Breast epithelium (tissue), 4 donors: ENCODE results near the gene SYNE2. TPM values are rescaled to one million over a fixed set of nuclear protein-coding genes. Genes with fewer than 3 reads are reported as not detected.

Experiments used
- DNase-seq, 2 donors: peaks; one replicate each; pipeline ENCODE4 v3.0.0-alpha.2; 2019; ENCODE audit warnings: low spot score in 2 of 2
- H3K27ac ChIP-seq, 2 donors: fragments of 200-600 bp; sonication (generic) in 1 of 2; one replicate each; pipeline ENCODE4 v1.5.1; 2016 to 2019; ENCODE audit warnings: mild to moderate bottlenecking in 1 of 2
- H3K27me3 ChIP-seq, 2 donors: fragments of 200-600 bp; sonication (generic) in 1 of 2; one replicate each; pipeline versions ENCODE4 v1.5.1 to v1.6.0; 2017 to 2019; ENCODE audit warnings: control low read depth in 1 of 2, mild to moderate bottlenecking in 1 of 2
- H3K36me3 ChIP-seq: fragments of 200-600 bp; one replicate; pipeline ENCODE4 v1.5.1; 2019
- H3K4me1 ChIP-seq, 2 donors: fragments of 200-600 bp; sonication (generic); one replicate each; pipeline ENCODE4 v1.5.1; 2016 to 2019; ENCODE audit warnings: control low read depth in 1 of 2
- H3K4me3 ChIP-seq, 3 donors: fragments of 200-600 bp; sonication (generic); 1 replicate in 2 of 3; 2 replicates in 1 of 3; pipeline ENCODE4 v1.5.1; 2016 to 2019; ENCODE audit warnings: mild to moderate bottlenecking in 3 of 3, moderate library complexity in 2 of 3
- H3K9me3 ChIP-seq, 2 donors: fragments of 200-600 bp; sonication (generic) in 1 of 2; one replicate each; pipeline ENCODE4 v1.5.1; 2016 to 2019; ENCODE audit warnings: control low read depth in 1 of 2
- POLR2A ChIP-seq: fragments of 450-650 bp; IDR thresholded peaks from one replicate; pipeline ENCODE4 v1.6.1; 2016; ENCODE audit warnings: antibody characterized with exemption, mild to moderate bottlenecking, moderate library complexity
- POLR2AphosphoS5 ChIP-seq, 3 donors: sonication (generic); formaldehyde crosslinking; IDR thresholded peaks; one replicate each; pipeline ENCODE4 v1.6.1; 2017; ENCODE audit warnings: antibody characterized with exemption in 3 of 3
- intact Hi-C: fragments of 100-400 bp; cut with DNase I; formaldehyde crosslinking; loops from one replicate; pipeline ENCODE4 v1.15.1; 2023; ENCODE audit warnings: low total_unique reads
- total RNA-seq, 3 donors: library from RNA; depleted of rRNA; stranded (reverse); fragments of >200 nt; gene quantifications; one replicate each; pipeline ENCODE4 v1.1.0, GENCODE V29; 2016
- TF ChIP-seq, protein P1 (sequence below), 3 donors: fragments of 450-650 bp; IDR thresholded peaks; one replicate each; pipeline ENCODE4 v1.5.1; 2016 to 2017; ENCODE audit warnings: antibody characterized with exemption in 3 of 3, mild to moderate bottlenecking in 3 of 3, moderate library complexity in 3 of 3

Gene SYNE2
- total RNA-seq, 3 donors from 2014 or later = 81.4 to 308 (median 303) TPM

GRCh38 chr14:64227856-64228255 is 375.1 kb downstream of the SYNE2 start:
- H3K9me3 ChIP-seq = no peaks in the 10 kb centered on the region
- no peak overlapping the region for H3K27ac ChIP-seq
- no peaks in the 10 kb centered on the region for H3K27me3 ChIP-seq
- TF ChIP-seq, protein P1, sequence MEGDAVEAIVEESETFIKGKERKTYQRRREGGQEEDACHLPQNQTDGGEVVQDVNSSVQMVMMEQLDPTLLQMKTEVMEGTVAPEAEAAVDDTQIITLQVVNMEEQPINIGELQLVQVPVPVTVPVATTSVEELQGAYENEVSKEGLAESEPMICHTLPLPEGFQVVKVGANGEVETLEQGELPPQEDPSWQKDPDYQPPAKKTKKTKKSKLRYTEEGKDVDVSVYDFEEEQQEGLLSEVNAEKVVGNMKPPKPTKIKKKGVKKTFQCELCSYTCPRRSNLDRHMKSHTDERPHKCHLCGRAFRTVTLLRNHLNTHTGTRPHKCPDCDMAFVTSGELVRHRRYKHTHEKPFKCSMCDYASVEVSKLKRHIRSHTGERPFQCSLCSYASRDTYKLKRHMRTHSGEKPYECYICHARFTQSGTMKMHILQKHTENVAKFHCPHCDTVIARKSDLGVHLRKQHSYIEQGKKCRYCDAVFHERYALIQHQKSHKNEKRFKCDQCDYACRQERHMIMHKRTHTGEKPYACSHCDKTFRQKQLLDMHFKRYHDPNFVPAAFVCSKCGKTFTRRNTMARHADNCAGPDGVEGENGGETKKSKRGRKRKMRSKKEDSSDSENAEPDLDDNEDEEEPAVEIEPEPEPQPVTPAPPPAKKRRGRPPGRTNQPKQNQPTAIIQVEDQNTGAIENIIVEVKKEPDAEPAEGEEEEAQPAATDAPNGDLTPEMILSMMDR (IDR thresholded peaks at IDR 0.05) = no peak
- TF ChIP-seq POLR2AphosphoS5 (IDR thresholded peaks at IDR 0.05) (no peak), POLR2A (no peak)
- H3K36me3 ChIP-seq = no peaks in the 10 kb centered on the region
- no peak overlapping the region for H3K4me3 ChIP-seq
- DNase-seq = no peak
- intact Hi-C loops = no loop called here
- no peaks in the 10 kb centered on the region for H3K4me1 ChIP-seq

DNA sequence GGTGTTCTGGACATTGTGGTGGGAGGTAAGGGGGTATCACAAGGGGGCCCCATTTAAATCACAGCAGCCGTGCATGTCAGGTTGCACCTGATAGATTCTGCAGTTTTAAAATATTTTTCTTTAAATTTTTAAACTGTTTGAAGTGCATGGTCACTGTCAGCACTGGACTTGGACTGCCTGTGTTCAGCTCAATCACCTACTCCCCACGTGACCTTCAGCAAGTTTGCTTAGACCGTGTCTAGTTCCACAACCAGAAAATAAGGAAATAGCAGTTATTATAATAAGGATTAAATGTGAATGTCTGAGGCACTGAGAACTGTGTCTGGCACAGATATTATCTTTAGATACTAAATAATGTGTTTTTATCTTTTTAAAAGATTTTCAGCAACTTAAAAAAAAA is 376.7 kb downstream of the SYNE2 start:
- TF ChIP-seq POLR2AphosphoS5 (IDR thresholded peaks at IDR 0.05) = no peak
- TF ChIP-seq, protein P1 (IDR thresholded peaks at IDR 0.05) = no peak
- no peak for TF ChIP-seq POLR2A
- H3K27me3 ChIP-seq = no peaks in the 10 kb centered on the region
- H3K27ac ChIP-seq = no peak overlapping the region
- intact Hi-C loops = no loop called here
- DNase-seq = no peak
- H3K36me3 ChIP-seq = no peaks in the 10 kb centered on the region
- no peak overlapping the region for H3K4me3 ChIP-seq
- H3K9me3 ChIP-seq = no peaks in the 10 kb centered on the region
- no peaks in the 10 kb centered on the region for H3K4me1 ChIP-seq

- H3K4me1 ChIP-seq = no peaks in the 10 kb centered on the region
- no peaks in the 10 kb centered on the region for H3K9me3 ChIP-seq
- H3K27me3 ChIP-seq = no peaks in the 10 kb centered on the region
- TF ChIP-seq, protein P1 (IDR thresholded peaks at IDR 0.05) = no peak
- TF ChIP-seq POLR2A (no peak), POLR2AphosphoS5 (IDR thresholded peaks at IDR 0.05) (no peak)
- no peak overlapping the region for H3K4me3 ChIP-seq
- H3K36me3 ChIP-seq = no peaks in the 10 kb centered on the region
- intact Hi-C loops = no loop called here
- no peak overlapping the region for H3K27ac ChIP-seq
- no peak for DNase-seq
Observed at GRCh38 chr14:64232095-64232838, 379.5 kb downstream of the SYNE2 start.

DNA sequence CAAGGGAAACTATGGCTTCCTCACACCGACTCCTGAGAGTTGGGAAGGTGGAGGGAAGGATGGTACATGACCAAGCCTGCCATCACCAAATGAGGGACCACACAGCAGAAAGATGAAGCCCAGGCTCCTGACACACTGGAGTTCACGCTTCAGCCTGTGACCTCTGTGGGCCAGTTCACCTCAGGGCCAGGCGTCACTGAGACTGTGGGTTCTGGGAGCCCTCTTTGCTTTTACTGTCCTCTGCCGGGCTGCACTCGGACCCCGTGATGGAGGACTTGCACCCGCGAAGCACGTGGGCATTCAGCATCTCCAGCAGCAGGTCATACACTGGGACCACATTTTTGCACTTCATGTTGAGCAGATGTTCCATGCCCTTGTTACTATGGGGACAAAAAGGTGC is 380.1 kb downstream of the SYNE2 start:
- Histone ChIP-seq H3K27ac (no peak overlapping the region), H3K4me3 (no peak overlapping the region), H3K9me3 (no peaks in the 10 kb centered on the region), H3K4me1 (no peaks in the 10 kb centered on the region), H3K36me3 (no peaks in the 10 kb centered on the region), H3K27me3 (no peaks in the 10 kb centered on the region)
- intact Hi-C loops = no loop called here
- TF ChIP-seq POLR2AphosphoS5 (IDR thresholded peaks at IDR 0.05) (no peak), POLR2A (no peak)
- TF ChIP-seq, protein P1 (IDR thresholded peaks at IDR 0.05) = no peak
- DNase-seq = no peak

GRCh38 chr14:64233531-64234190 is 380.9 kb downstream of the SYNE2 start:
- Histone ChIP-seq H3K27me3 (no peaks in the 10 kb centered on the region), H3K27ac (no peak overlapping the region)
- intact Hi-C loops = no loop called here

More at GRCh38 chr14:64233531-64234190, 380.9 kb downstream of the SYNE2 start:
- Histone ChIP-seq H3K9me3 (no peaks in the 10 kb centered on the region), H3K4me1 (no peaks in the 10 kb centered on the region), H3K36me3 (no peaks in the 10 kb centered on the region), H3K4me3 (no peak overlapping the region)
- TF ChIP-seq, protein P1 (IDR thresholded peaks at IDR 0.05) = no peak
- TF ChIP-seq POLR2AphosphoS5 (IDR thresholded peaks at IDR 0.05) = no peak
- TF ChIP-seq POLR2A = no peak
- DNase-seq = no peak
